ENCODE measurements around the gene PSMD7.

Gene PSMD7

DNA sequence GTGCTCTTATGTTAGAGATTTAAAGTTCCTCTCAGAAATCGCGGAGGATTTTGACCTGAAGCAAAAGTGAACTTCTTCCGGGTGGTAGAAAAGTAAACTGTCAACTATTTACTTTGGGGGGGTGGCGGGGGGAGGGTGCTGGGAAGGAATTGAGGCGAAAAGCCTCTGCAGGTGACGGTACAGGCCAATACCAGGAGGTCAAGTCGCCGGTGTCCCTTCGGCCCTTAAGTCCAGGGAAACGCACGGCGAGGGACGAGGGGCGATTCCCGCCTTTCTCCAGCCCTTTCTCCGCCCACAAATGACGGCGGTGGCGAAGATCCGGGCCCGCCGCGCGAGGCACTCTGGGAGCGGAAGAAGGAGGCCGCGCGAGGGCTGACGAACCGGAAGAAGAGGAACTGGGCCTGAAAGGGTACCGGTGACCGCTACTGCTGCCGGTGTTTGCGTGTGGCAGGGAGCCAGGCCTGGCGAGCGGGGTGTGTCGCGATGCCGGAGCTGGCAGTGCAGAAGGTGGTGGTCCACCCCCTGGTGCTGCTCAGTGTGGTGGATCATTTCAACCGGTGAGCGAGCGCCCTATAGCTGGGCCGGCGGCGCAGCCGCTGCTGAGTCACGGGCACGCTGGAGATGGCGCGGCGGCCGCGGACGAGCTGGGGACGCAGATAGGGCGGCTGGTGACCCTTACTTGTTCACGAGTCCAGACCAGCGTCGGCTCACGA lies at the start of gene PSMD7:
Gene PSMD7, plus strand, starts transcription at position 383 of the 713 bp plus-strand sequence. Its CDS starts 101 bp downstream, at position 484.
- peak; percentile 95 for DNase-seq

- DNase-seq: no peak
Observed at GRCh38 chr16:74249254-74249653, 47.4 kb upstream of the PSMD7 start.

GRCh38 chr16:74249846-74250245 lies 46.8 kb upstream of the PSMD7 start:
- no peak for DNase-seq

GRCh38 chr16:74252329-74252728 lies 44.3 kb upstream of the PSMD7 start:
- DNase-seq: no peak

DNA sequence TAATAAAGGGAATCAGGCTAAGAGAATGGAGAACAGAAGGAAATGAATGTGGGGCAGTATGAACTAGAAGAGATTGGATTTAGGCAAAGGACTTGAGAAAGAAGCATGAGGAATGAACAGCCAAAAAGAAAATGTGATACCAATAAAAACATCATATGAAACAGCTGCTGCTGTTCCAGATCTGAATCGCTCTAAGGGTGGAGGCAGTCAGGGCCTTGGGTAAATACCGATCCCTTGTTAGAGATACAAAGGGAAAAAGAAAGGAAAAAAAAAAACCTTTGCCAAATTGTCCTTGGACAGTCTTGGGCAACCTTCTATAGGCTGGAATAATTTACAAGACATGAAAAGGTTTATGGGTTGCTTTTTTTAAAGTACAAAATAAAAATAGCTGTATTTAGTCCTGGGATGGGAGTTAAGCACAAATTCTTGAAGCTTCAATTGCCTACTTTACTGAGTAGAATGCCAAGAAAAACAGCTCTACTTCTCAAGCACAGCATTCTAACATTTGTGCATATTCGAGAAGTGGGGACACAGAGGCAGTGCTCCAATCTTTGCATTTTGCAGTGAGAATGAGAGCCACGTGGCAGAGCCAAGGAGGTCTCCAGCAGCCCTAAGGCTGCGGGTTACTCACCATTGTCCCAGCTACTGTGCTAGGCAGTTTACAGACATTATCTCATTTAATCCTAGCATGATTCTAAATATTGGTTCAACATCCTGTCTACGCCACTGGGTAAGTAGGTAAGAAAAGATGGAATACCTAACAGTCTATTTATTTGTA lies 43.3 kb upstream of the PSMD7 start:
- no peak for DNase-seq

DNA sequence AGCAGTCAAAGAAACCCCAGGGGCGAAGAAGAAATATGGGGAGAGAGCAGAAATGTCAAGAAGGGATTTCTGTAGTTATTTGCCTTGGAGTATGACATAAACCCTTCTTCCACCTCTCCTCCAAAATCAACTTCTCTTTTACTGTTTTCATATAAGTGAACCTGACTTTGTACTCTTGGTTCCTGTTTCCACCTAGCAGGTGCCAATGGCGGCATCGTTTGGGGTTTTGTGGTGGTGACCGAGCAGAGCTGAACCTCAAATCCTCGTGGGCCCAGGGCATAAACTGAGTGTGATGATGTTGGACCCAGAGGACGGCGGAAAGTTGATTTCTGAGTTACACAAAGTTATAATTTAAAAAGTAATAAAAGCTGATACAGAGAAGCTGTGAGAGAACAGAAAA lies 39.6 kb upstream of the PSMD7 start:
- DNase-seq: no peak

GRCh38 chr16:74261068-74261467 lies 35.5 kb upstream of the PSMD7 start:
- DNase-seq: no peak

- no peak for DNase-seq
Observed at GRCh38 chr16:74264811-74265210, 31.8 kb upstream of the PSMD7 start.

- no peak for DNase-seq
Observed at GRCh38 chr16:74268372-74268782, 28.2 kb upstream of the PSMD7 start.

DNA sequence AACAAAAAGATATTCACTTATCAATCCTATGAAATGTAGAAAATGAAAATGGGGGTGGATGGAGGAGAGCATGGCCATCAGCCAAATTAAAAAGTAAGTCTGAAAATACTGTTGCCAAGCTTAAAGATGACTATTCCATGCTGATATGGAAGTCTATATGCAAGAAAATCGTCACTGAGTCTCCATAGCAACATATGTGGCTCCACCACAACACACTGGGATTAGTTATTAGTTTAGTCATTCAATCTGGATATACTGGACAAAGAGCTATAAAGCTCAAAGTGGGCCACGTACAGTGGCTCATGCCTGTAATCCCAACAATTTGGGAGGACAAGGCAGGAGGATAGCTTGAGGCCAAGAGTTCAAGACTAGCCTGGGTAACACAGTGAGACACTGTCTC lies 24.7 kb upstream of the PSMD7 start:
- no peak for DNase-seq

GRCh38 chr16:74275031-74275636 lies 21.5 kb upstream of the PSMD7 start:
- peak; percentile 27 for DNase-seq

DNA sequence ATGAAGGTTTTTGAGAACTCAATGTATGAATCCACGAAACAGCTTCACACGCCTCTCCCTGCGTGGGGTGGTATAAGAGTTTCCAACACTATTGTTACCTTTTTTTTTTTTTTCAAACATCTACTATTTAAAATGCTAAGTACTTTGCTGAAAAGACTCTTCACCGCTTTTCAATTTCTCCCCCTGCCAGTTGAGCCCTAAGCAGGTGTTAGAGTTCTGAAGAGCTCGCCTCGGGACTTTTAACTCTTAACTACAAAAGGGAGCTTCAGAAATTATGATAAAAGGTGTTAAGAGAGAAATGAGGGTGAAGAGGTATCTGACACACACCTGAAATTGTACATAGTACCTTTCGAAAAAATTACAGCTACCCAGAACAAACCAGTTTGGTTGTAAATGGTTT lies 20.9 kb upstream of the PSMD7 start:
- no peak for DNase-seq

DNA sequence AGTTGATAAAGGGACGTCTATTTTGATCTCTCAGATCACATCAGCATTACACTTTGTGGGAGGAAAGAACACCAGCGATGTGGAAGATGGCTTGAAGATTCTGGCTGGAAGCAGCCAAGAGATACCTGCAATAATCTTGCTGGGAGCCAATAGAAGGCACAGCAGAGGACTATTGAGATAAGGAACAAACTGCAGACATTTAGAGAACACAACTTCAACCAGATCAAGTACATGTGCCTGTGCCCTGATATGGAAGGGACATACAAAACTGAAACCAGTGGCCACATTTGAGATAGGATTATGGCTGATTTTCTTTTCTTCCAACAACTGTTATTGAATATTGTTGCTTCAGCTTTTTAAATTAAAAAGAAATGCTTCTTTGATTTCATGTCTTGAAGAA lies 18.6 kb upstream of the PSMD7 start:
- no peak for DNase-seq

GRCh38 chr16:74279266-74279665 lies 17.3 kb upstream of the PSMD7 start:
- DNase-seq: no peak

DNA sequence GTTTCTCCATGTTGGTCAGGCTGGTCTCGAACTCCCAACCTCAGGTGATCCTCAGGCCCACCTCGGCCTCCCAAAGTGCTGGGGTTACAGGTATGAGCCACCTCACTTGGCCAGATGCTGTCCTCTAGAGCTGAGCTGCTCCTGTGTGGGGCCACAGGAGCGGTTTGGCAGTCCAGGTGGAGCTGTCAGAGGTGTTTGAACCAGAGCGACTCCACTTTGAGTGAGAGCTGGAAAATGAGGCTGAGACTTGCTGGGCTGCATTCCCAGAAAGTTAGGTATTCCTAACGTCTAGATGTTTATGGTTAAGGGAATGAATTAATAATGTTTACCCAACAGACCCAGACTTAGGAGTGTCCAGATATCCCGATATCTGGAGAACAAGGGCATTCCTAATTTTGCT lies 16.8 kb upstream of the PSMD7 start:
- DNase-seq: no peak

GRCh38 chr16:74280448-74280847 lies 16.2 kb upstream of the PSMD7 start:
- DNase-seq: no peak

DNA sequence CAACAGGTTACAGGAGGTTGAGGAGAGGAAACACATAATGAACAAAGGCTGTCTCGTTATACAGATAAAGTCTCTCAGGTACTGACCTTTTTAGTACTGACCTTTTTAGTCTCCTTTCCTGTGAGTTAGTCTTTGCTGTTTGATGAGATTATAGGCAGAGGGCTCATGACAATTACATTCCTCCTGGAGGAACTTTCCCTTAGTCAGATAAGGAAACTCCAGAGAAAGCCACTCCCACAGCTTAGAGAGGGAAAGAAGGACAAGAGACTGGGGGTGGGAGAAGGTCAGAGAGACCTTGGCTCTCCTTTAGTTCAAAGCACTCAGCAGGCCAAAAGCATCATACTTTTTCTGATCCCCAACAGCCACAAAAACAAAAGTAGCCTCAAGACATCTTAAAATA lies 15.3 kb upstream of the PSMD7 start:
- no peak for DNase-seq

DNA sequence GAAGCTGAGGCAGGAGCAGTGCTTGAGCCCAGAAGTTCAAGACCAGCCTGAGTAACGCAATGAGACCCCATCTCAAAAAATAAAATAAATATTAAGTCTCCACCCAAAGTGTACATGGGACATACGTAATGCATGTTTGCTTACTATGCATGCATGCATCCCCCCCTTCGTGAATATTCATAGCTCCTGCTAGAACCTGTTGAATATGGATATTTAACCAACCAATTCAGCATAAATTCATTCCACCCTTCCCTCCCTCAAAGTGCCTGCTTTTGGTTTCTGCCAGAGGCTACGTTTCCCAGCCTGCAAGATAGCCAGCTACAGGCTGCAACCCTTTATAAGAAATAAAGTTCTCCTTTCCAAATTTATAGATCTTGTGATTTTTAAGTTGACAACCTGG lies 12.9 kb upstream of the PSMD7 start:
- DNase-seq: no peak

GRCh38 chr16:74288065-74288464 lies 8.5 kb upstream of the PSMD7 start:
- DNase-seq: no peak

DNA sequence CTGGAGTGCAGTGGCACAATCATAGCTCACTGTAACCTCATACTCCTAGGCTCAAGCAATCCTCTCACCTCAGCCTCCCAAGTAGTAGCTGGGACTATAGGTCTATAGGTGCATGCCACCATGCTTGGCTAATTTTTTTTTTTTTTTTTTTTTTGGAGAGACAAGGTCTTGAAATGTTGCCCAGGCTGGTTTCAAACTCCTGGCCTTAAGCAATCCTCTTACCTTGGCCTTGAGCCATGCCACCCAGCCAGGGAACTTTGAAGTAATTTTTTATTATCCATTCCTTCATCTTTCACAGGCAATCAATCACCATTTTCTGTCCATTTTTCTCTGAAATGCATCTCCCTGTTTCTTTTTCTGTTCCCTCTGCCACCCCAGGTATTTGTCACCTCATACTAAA lies 6.3 kb upstream of the PSMD7 start:
- no peak for DNase-seq

DNA sequence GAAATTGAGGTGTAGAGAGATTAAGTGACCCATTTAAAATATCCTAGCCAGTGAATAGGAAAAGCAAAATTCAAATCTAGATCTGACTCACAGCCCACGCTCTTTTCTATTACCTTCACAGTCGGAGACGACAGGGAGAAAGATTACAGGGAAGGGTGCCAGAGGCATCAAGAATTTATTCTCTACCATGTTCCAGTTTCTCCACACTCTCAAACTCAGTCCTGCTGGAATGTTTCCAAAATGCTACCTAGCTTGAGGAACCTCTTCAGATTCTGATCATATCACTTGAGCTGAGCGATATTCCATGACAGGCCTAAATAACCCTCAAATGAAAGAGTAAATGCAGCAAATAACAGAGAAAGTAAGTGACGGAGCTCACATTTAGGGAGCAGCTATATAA lies 5.4 kb upstream of the PSMD7 start:
- no peak for DNase-seq

- no peak for DNase-seq
Observed at GRCh38 chr16:74291577-74292208, 4.9 kb upstream of the PSMD7 start.

DNA sequence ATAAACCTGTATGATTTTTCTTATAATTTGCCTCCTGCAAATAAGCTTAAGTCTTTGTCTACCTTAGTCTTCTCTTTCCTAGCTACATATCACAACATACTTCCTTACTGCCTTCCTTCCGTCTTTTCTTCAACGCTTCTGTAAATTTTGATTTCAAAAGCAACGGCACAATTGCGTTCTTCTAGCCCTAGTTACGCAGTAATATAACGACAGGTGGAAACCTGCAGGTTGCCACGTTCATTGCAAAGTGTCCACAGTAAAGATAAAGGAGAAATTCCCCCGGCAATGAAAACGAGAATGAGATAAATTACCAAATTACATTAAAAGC lies 546 bp upstream of the PSMD7 start:
- DNase-seq: peak; percentile 66

GRCh38 chr16:74297145-74297665 lies 591 bp downstream of the PSMD7 start:
- DNase-seq: peak; percentile 39

Measured in inflammatory macrophage treated with lipopolysaccharide for 4 hours (primary cell).